ENCODE results near the gene ZFAND2A. TPM values are rescaled to one million over a fixed set of nuclear protein-coding genes. Genes with fewer than 3 reads are reported as not detected.
"Not testable (repeated sequence)": the region's sequence is repeated elsewhere in the genome, so short reads cannot be mapped to it uniquely, and the experiment has no call there.

Gene ZFAND2A
- total RNA-seq, 1 donor: 13.0 TPM

GRCh38 chr7:1150400-1151002 lies 9.5 kb downstream of the ZFAND2A start:
- H3K27ac ChIP-seq (ENCODE audit: low read depth, low read length): no peak overlapping the region
- H3K4me1 ChIP-seq (ENCODE audit: insufficient read depth, low read length): no peaks in the 10 kb centered on the region
- H3K36me3 ChIP-seq (ENCODE audit: insufficient read depth, low read length): peaks cover 42% of the 10 kb centered on the region

GRCh38 chr7:1149351-1149794 lies 10.6 kb downstream of the ZFAND2A start:
- no peaks in the 10 kb centered on the region for H3K27me3 ChIP-seq (ENCODE audit: insufficient read depth, low read length)
- no peak for DNase-seq (ENCODE audit: insufficient read length, low spot score, missing footprints)
- H3K9me3 ChIP-seq (ENCODE audit: low read depth, low read length): no peaks in the 10 kb centered on the region
- H3K4me1 ChIP-seq (ENCODE audit: insufficient read depth, low read length): no peaks in the 10 kb centered on the region
- no peak overlapping the region for H3K27ac ChIP-seq (ENCODE audit: low read depth, low read length)
- H2AFZ ChIP-seq (ENCODE audit: low read length): no peak overlapping the region
- H3K36me3 ChIP-seq (ENCODE audit: insufficient read depth, low read length): peaks cover 31% of the 10 kb centered on the region
- no peak overlapping the region for H3K4me2 ChIP-seq (ENCODE audit: insufficient read depth, low read length)
- no peaks in the 10 kb centered on the region for H3K79me2 ChIP-seq (ENCODE audit: insufficient read depth, low read length)
- no peak for TF ChIP-seq CTCF (IDR thresholded peaks at IDR 0.05; ENCODE audit: extremely low read depth, low read depth, low read length)
- H3K4me3 ChIP-seq (ENCODE audit: insufficient read depth, low read length): no peak overlapping the region
- no peaks in the 10 kb centered on the region for H4K20me1 ChIP-seq (ENCODE audit: insufficient read depth, low read length)

More at GRCh38 chr7:1150400-1151002, 9.5 kb downstream of the ZFAND2A start:
- no peaks in the 10 kb centered on the region for H3K27me3 ChIP-seq (ENCODE audit: insufficient read depth, low read length)
- TF ChIP-seq CTCF (IDR thresholded peaks at IDR 0.05; ENCODE audit: extremely low read depth, low read depth, low read length): no peak
- H3K79me2 ChIP-seq (ENCODE audit: insufficient read depth, low read length): peaks cover 6% of the 10 kb centered on the region
- H3K9me3 ChIP-seq (ENCODE audit: low read depth, low read length): no peaks in the 10 kb centered on the region
- H3K4me2 ChIP-seq (ENCODE audit: insufficient read depth, low read length): no peak overlapping the region
- H2AFZ ChIP-seq (ENCODE audit: low read length): no peak overlapping the region
- H3K4me3 ChIP-seq (ENCODE audit: insufficient read depth, low read length): no peak overlapping the region
- no peak for DNase-seq (ENCODE audit: insufficient read length, low spot score, missing footprints)
- no peaks in the 10 kb centered on the region for H4K20me1 ChIP-seq (ENCODE audit: insufficient read depth, low read length)

GRCh38 chr7:1147873-1148272 lies 12.1 kb downstream of the ZFAND2A start:
- H3K79me2 ChIP-seq (ENCODE audit: insufficient read depth, low read length); H4K20me1 ChIP-seq (ENCODE audit: insufficient read depth, low read length); DNase-seq (ENCODE audit: insufficient read length, low spot score, missing footprints); H3K4me3 ChIP-seq (ENCODE audit: insufficient read depth, low read length); H3K4me1 ChIP-seq (ENCODE audit: insufficient read depth, low read length); H3K9me3 ChIP-seq (ENCODE audit: low read depth, low read length); H3K4me2 ChIP-seq (ENCODE audit: insufficient read depth, low read length); H2AFZ ChIP-seq (ENCODE audit: low read length); H3K27ac ChIP-seq (ENCODE audit: low read depth, low read length); H3K27me3 ChIP-seq (ENCODE audit: insufficient read depth, low read length): not testable (repeated sequence)
- peaks cover 19% of the 10 kb centered on the region for H3K36me3 ChIP-seq (ENCODE audit: insufficient read depth, low read length)

- Histone ChIP-seq H3K36me3 (ENCODE audit: insufficient read depth, low read length) (no peaks in the 10 kb centered on the region), H3K27ac (ENCODE audit: low read depth, low read length) (no peak overlapping the region), H3K27me3 (ENCODE audit: insufficient read depth, low read length) (no peaks in the 10 kb centered on the region), H3K4me3 (ENCODE audit: insufficient read depth, low read length) (no peak overlapping the region), H3K4me2 (ENCODE audit: insufficient read depth, low read length) (no peak overlapping the region), H3K4me1 (ENCODE audit: insufficient read depth, low read length) (no peaks in the 10 kb centered on the region), H2AFZ (ENCODE audit: low read length) (no peak overlapping the region), H3K9me3 (ENCODE audit: low read depth, low read length) (no peaks in the 10 kb centered on the region), H4K20me1 (ENCODE audit: insufficient read depth, low read length) (no peaks in the 10 kb centered on the region), H3K79me2 (ENCODE audit: insufficient read depth, low read length) (no peaks in the 10 kb centered on the region)
- peak; percentile 91 for DNase-seq (ENCODE audit: insufficient read length, low spot score, missing footprints)
- peak; percentile 59 for TF ChIP-seq CTCF (IDR thresholded peaks at IDR 0.05; ENCODE audit: extremely low read depth, low read depth, low read length)
Measured at GRCh38 chr7:1144269-1144771, 15.7 kb downstream of the ZFAND2A start.

- not testable (repeated sequence) for H3K79me2 ChIP-seq (ENCODE audit: insufficient read depth, low read length); H3K4me2 ChIP-seq (ENCODE audit: insufficient read depth, low read length); H3K36me3 ChIP-seq (ENCODE audit: insufficient read depth, low read length); H4K20me1 ChIP-seq (ENCODE audit: insufficient read depth, low read length); DNase-seq (ENCODE audit: insufficient read length, low spot score, missing footprints); H3K4me1 ChIP-seq (ENCODE audit: insufficient read depth, low read length); H2AFZ ChIP-seq (ENCODE audit: low read length); H3K9me3 ChIP-seq (ENCODE audit: low read depth, low read length); H3K4me3 ChIP-seq (ENCODE audit: insufficient read depth, low read length); H3K27ac ChIP-seq (ENCODE audit: low read depth, low read length); H3K27me3 ChIP-seq (ENCODE audit: insufficient read depth, low read length)
Measured at GRCh38 chr7:1143031-1143430, 17.0 kb downstream of the ZFAND2A start.
